GM19099 (cell line): ENCODE data around the gene YEATS4.

Experiments
- POLR2A ChIP-seq: IDR thresholded peaks from 3 replicates; pipeline ENCODE4 v1.6.1; 2011; ENCODE audit warnings: low read depth; ENCODE audit not compliant: insufficient read length; ENCODE audit errors: extremely low read depth

Gene YEATS4

GRCh38 chr12:69337311-69338090 is 22.0 kb upstream of the YEATS4 start:
- no peak for TF ChIP-seq POLR2A

- no peak for TF ChIP-seq POLR2A
Observed at GRCh38 chr12:69338120-69338859, 21.3 kb upstream of the YEATS4 start.

- TF ChIP-seq POLR2A: no peak
Observed at GRCh38 chr12:69338936-69339335, 20.6 kb upstream of the YEATS4 start.

GRCh38 chr12:69339999-69340398 is 19.5 kb upstream of the YEATS4 start:
- no peak for TF ChIP-seq POLR2A

- TF ChIP-seq POLR2A: no peak
Observed at GRCh38 chr12:69341328-69341727, 18.2 kb upstream of the YEATS4 start.

- TF ChIP-seq POLR2A: no peak
Observed at GRCh38 chr12:69342421-69342820, 17.1 kb upstream of the YEATS4 start.

GRCh38 chr12:69343357-69343756 is 16.2 kb upstream of the YEATS4 start:
- TF ChIP-seq POLR2A: no peak

GRCh38 chr12:69343885-69344612 is 15.5 kb upstream of the YEATS4 start:
- TF ChIP-seq POLR2A: no peak

GRCh38 chr12:69345077-69345476 is 14.5 kb upstream of the YEATS4 start:
- no peak for TF ChIP-seq POLR2A

GRCh38 chr12:69345742-69346141 is 13.8 kb upstream of the YEATS4 start:
- TF ChIP-seq POLR2A: no peak

- no peak for TF ChIP-seq POLR2A
Observed at GRCh38 chr12:69348162-69348938, 11.2 kb upstream of the YEATS4 start, which contains the start of gene LYZ. LYZ (plus strand) TSS chr12:69348381; CDS start chr12:69348409, 28 bp downstream.

- no peak for TF ChIP-seq POLR2A
Observed at GRCh38 chr12:69350002-69350626, 9.4 kb upstream of the YEATS4 start.

GRCh38 chr12:69350777-69351176 is 8.8 kb upstream of the YEATS4 start:
- TF ChIP-seq POLR2A: no peak
